Measurements from ENCODE around the gene FXYD2. TPM values are rescaled to one million over a fixed set of nuclear protein-coding genes. Genes with fewer than 3 reads are reported as not detected.

The FXYD2 gene
- total RNA-seq, 1 donor from 2014 or later = 5.0 TPM

DNA sequence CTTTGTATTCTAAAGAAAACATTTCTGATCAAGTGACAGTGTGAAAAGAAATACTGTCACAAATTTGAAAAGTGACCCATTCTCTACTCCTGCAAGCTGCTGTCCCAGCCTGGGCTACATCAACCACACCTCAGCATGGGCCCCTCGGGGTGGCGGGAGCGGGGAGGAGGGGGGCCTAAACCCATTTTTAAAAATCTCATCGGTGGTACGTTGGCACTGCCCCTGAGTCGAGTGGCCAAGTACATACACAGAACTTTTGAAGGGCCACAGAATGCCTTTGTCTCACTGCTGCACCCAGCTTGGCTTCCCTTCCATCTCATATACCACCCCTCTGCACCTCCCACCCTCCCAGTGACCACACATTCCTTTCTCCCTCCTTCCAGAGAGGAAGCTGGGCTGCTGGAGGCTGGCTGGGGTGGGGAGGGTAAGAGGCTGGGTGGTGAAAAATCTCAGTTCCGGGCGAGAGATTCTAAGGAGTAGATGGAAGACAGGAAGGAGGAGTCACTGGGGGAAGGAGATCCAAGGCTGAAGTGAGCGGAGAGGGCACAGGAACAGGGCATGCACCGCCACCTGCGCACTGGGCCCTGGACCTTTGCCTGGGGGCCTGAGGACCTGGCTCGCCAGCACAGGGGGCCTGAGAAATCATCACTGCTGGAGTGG is 30.8 kb upstream of the FXYD2 start:
- H3K4me3 ChIP-seq (ENCODE audit: low read depth, low read length) = no peak overlapping the region
- H3K36me3 ChIP-seq (ENCODE audit: control insufficient read depth, insufficient read depth, low read length) = no peaks in the 10 kb centered on the region
- TF ChIP-seq, protein P1, sequence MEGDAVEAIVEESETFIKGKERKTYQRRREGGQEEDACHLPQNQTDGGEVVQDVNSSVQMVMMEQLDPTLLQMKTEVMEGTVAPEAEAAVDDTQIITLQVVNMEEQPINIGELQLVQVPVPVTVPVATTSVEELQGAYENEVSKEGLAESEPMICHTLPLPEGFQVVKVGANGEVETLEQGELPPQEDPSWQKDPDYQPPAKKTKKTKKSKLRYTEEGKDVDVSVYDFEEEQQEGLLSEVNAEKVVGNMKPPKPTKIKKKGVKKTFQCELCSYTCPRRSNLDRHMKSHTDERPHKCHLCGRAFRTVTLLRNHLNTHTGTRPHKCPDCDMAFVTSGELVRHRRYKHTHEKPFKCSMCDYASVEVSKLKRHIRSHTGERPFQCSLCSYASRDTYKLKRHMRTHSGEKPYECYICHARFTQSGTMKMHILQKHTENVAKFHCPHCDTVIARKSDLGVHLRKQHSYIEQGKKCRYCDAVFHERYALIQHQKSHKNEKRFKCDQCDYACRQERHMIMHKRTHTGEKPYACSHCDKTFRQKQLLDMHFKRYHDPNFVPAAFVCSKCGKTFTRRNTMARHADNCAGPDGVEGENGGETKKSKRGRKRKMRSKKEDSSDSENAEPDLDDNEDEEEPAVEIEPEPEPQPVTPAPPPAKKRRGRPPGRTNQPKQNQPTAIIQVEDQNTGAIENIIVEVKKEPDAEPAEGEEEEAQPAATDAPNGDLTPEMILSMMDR (IDR thresholded peaks at IDR 0.05; ENCODE audit: insufficient read depth, low read length, poor library complexity, severe bottlenecking) = no peak
- no peak for DNase-seq (ENCODE audit: low read depth)
- H3K27me3 ChIP-seq (ENCODE audit: control insufficient read depth, insufficient read depth, low read length) = no peaks in the 10 kb centered on the region

DNA sequence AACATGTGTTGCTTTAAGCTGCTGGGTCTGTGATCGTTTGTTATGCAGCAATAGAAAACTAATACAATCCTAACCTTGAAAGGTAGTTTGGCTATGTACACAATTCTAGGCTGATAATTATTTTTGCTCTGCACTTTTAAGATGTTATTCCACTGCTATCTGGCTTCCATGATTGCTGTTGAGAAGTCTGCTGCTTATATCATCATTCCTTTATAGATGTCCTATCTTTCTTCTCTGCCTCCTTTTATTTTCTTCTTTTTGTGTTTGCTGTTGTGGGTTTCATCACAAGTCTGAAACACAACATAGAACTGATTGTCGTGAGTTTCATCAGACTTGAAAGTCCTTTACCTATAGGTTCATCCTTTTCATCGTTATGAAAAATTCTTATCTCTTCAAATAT is 27.8 kb upstream of the FXYD2 start:
- H3K27me3 ChIP-seq (ENCODE audit: control insufficient read depth, insufficient read depth, low read length) = no peaks in the 10 kb centered on the region
- no peak overlapping the region for H3K4me3 ChIP-seq (ENCODE audit: low read depth, low read length)
- TF ChIP-seq, protein P1 (IDR thresholded peaks at IDR 0.05; ENCODE audit: insufficient read depth, low read length, poor library complexity, severe bottlenecking) = no peak
- no peak for DNase-seq (ENCODE audit: low read depth)
- no peaks in the 10 kb centered on the region for H3K36me3 ChIP-seq (ENCODE audit: control insufficient read depth, insufficient read depth, low read length)

DNA sequence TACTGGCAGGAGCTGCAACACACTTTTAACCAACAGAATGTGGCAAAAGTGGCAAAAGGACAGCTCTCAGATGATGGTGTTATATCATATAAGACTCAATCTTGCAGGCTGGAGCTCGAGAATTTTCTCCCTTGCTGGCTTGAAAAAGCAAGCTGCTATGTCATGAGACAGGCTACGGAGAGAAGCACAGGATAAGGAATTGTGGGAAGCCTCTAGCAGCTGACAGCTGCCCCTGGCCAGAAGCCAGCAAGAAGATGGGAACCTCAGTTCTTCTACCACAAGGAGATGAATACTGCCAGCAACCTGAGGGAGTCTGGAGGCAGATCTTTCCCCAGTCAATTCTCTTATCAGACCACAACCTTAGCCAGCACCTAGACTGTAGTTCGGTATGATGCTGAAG is 27.3 kb upstream of the FXYD2 start:
- Histone ChIP-seq H3K36me3 (ENCODE audit: control insufficient read depth, insufficient read depth, low read length) (no peaks in the 10 kb centered on the region), H3K27me3 (ENCODE audit: control insufficient read depth, insufficient read depth, low read length) (no peaks in the 10 kb centered on the region), H3K4me3 (ENCODE audit: low read depth, low read length) (no peak overlapping the region)
- DNase-seq (ENCODE audit: low read depth) = no peak
- TF ChIP-seq, protein P1 (IDR thresholded peaks at IDR 0.05; ENCODE audit: insufficient read depth, low read length, poor library complexity, severe bottlenecking) = no peak

DNA sequence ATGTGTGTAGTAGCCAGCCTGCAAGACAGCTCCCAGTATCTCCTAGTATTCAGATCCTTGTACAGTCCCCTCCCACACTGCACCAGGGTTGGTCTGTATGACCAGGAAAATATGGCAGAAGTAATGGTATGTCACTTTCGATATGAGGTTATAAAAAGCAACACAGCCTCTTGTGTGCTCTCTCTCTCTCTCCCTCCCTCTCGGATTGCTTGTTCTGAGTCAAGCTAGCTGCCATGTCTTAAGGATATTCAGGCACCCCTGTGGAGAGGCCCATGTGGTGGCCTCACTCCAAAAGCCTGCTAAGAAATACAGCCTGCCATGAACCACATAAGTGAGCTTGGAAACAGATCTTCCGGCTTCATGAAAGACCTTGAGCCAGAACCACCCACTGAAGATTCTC is 26.6 kb upstream of the FXYD2 start:
- TF ChIP-seq, protein P1 (IDR thresholded peaks at IDR 0.05; ENCODE audit: insufficient read depth, low read length, poor library complexity, severe bottlenecking) = no peak
- no peak overlapping the region for H3K4me3 ChIP-seq (ENCODE audit: low read depth, low read length)
- no peaks in the 10 kb centered on the region for H3K36me3 ChIP-seq (ENCODE audit: control insufficient read depth, insufficient read depth, low read length)
- no peak for DNase-seq (ENCODE audit: low read depth)
- no peaks in the 10 kb centered on the region for H3K27me3 ChIP-seq (ENCODE audit: control insufficient read depth, insufficient read depth, low read length)

DNA sequence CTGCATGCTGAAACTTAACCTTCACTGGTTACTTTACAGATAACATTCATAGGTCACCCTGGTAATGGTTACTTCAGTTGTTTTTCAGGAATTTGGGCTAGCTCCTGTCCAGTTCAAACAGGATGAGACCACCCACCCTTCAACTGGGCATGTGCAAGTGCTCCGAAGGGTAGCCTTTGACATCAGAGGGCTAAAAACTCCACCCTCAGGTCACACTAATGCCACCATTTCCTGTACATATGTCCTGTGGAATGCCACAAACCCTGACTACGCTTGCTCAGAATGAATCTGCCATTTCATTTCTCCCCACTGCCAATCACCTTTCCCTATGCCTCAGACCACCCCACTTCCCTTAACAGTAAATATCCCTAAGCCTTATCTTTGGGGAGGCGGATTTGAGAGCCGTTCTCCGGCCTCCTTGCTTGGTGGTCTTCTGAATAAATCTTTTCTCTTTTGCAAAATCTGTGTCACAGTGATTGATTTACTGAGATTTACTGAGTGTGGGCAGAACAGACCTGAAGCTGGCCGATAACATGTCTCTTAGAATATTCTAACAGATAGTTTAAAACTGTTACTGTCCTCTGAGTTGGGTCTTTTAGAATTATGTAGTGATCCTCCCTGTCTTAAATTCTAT is 25.4 kb upstream of the FXYD2 start:
- Histone ChIP-seq H3K27me3 (ENCODE audit: control insufficient read depth, insufficient read depth, low read length) (no peaks in the 10 kb centered on the region), H3K36me3 (ENCODE audit: control insufficient read depth, insufficient read depth, low read length) (no peaks in the 10 kb centered on the region), H3K4me3 (ENCODE audit: low read depth, low read length) (no peak overlapping the region)
- DNase-seq (ENCODE audit: low read depth) = no peak
- TF ChIP-seq, protein P1 (IDR thresholded peaks at IDR 0.05; ENCODE audit: insufficient read depth, low read length, poor library complexity, severe bottlenecking) = no peak
